Naive thymus-derived CD8-positive, alpha-beta T cell (primary cell): ENCODE data around the gene BRMS1. TPM values are rescaled to one million over a fixed set of nuclear protein-coding genes. Genes with fewer than 3 reads are reported as not detected.

ENCODE experiments used
- ATAC-seq, 2 donors: fragments of 150-1000 bp; cut with Tn5 transposase in 1 of 2; sonication (Bioruptor Pico), chemical (Tn5 transposase) in 1 of 2; 1 replicate in 1 of 2; 2 replicates in 1 of 2; pipeline ENCODE4 v1.10.0; 2021; ENCODE audit warnings: mild to moderate bottlenecking in 2 of 2, moderate library complexity in 2 of 2
- POLR2A ChIA-PET: fragments of 350-600 bp; sonication (Branson Sonifier 250); formaldehyde crosslinking; loops from one replicate; lab custom pipeline; 2021; ENCODE audit warnings: antibody characterized with exemption; lab: Charles Lee
- DNase-seq, 10 donors: peaks; one replicate each; pipeline versions ENCODE4 v3.0.0 to v3.0.0-alpha.2; 2020 to 2022
- H3K27ac Mint-ChIP-seq, 10 donors: one replicate each; pipeline ENCODE4 v1.8.0; 2020 to 2022; ENCODE audit warnings: mild to moderate bottlenecking in 10 of 10, mixed read lengths in 10 of 10, moderate library complexity in 4 of 10, inconsistent platforms in 1 of 10
- H3K27me3 Mint-ChIP-seq, 5 donors: one replicate each; pipeline ENCODE4 v1.8.0; 2021 to 2022; ENCODE audit warnings: mixed read lengths in 5 of 5
- H3K36me3 Mint-ChIP-seq, 3 donors: one replicate each; pipeline ENCODE4 v1.8.0; 2020 to 2022; ENCODE audit warnings: mixed read lengths in 3 of 3, mild to moderate bottlenecking in 2 of 3, inconsistent platforms in 1 of 3
- H3K4me1 Mint-ChIP-seq, 4 donors: one replicate each; pipeline ENCODE4 v1.8.0; 2021 to 2022; ENCODE audit warnings: mixed read lengths in 4 of 4
- H3K4me3 Mint-ChIP-seq, 10 donors: one replicate each; pipeline ENCODE4 v1.8.0; 2020 to 2022; ENCODE audit warnings: mild to moderate bottlenecking in 10 of 10, mixed read lengths in 10 of 10, moderate library complexity in 6 of 10, inconsistent platforms in 1 of 10
- H3K9me3 Mint-ChIP-seq, 9 donors: one replicate each; pipeline ENCODE4 v1.8.0; 2020 to 2022; ENCODE audit warnings: mixed read lengths in 9 of 9, mild to moderate bottlenecking in 3 of 9, inconsistent platforms in 1 of 9, moderate library complexity in 1 of 9
- polyA plus RNA-seq, 3 donors: library from polyadenylated mRNA; unstranded; fragments of 300-500 nt; fragmentation: Illumina TruSeq; gene quantifications; one replicate each; pipeline ENCODE4 v1.2.3, GENCODE V29; 2021
- total RNA-seq, 8 experiments: library from RNA in 2 of 8; stranded (reverse) in 2 of 8; gene quantifications; one replicate each; pipeline ENCODE4 v1.2.3 and lab custom pipeline; 2021 to 2026

The BRMS1 gene
- total and polyA plus RNA-seq, 5 experiments from 2014 or later = 47.6 to 65.8 (median 61.7) TPM

GRCh38 chr11:66340596-66341501 lies 4.1 kb downstream of the BRMS1 start:
- Mint-ChIP-seq H3K4me1 (peaks cover 34 to 60% (median 53%) of the 10 kb centered on the region in 4 donors), H3K36me3 (peaks cover 4 to 34% (median 5%) of the 10 kb centered on the region in 3 donors)

GRCh38 chr11:66339686-66340483 lies 5.0 kb downstream of the BRMS1 start:
- DNase-seq = no peak
- H3K4me3 Mint-ChIP-seq = no peak overlapping the region

More at GRCh38 chr11:66340596-66341501, 4.1 kb downstream of the BRMS1 start:
- DNase-seq (no peak), ATAC-seq (no peak)
- peak overlapping the region in 1 of 10 donors; percentile 48 for H3K27ac Mint-ChIP-seq
- POLR2A ChIA-PET = interaction anchor here (1.2 to 1.8 kb wide), 2 partner anchors 24 to 28 kb away, joined by 5 to 6 read pairs; partner anchors contain the start of gene CD248
- no peaks in the 10 kb centered on the region for H3K27me3 Mint-ChIP-seq
- H3K4me3 Mint-ChIP-seq = peak overlapping the region in 2 of 10 donors; percentile 30 to 60
- no peaks in the 10 kb centered on the region for H3K9me3 Mint-ChIP-seq

GRCh38 chr11:66339162-66339675 lies 5.7 kb downstream of the BRMS1 start:
- POLR2A ChIA-PET = interaction anchor here (0.8 to 1.8 kb wide), 2 partner anchors 22 to 33 kb away, joined by 5 to 6 read pairs; partner anchors contain the start of genes CD248 and SLC29A2
- DNase-seq (no peak), ATAC-seq (no peak)
- peaks cover 28 to 53% (median 44%) of the 10 kb centered on the region in 4 donors for H3K4me1 Mint-ChIP-seq
- peak overlapping the region in 1 of 10 donors; percentile 40 for H3K4me3 Mint-ChIP-seq
- peaks cover 4 to 34% (median 5%) of the 10 kb centered on the region in 3 donors for H3K36me3 Mint-ChIP-seq
- peak overlapping the region in 4 of 10 donors; percentile 3 to 82 (median 65) for H3K27ac Mint-ChIP-seq
- no peaks in the 10 kb centered on the region for H3K27me3 Mint-ChIP-seq
- H3K9me3 Mint-ChIP-seq = no peaks in the 10 kb centered on the region

More at GRCh38 chr11:66339686-66340483, 5.0 kb downstream of the BRMS1 start:
- no peak for ATAC-seq
- POLR2A ChIA-PET = interaction anchor here (0.8 to 1.8 kb wide), 3 partner anchors 23 to 32 kb away, joined by 5 to 6 read pairs (median 5); partner anchors contain the start of genes CD248 and SLC29A2
- no peaks in the 10 kb centered on the region for H3K9me3 Mint-ChIP-seq
- peak overlapping the region in 3 of 10 donors; percentile 43 to 87 (median 76) for H3K27ac Mint-ChIP-seq
- H3K4me1 Mint-ChIP-seq = peaks cover 30 to 59% (median 50%) of the 10 kb centered on the region in 4 donors
- H3K36me3 Mint-ChIP-seq = peaks cover 4 to 34% (median 5%) of the 10 kb centered on the region in 3 donors
- no peaks in the 10 kb centered on the region for H3K27me3 Mint-ChIP-seq

GRCh38 chr11:66338276-66339161 lies 6.4 kb downstream of the BRMS1 start:
- peak in 1 of 10 donors; percentile 55 for DNase-seq
- no peaks in the 10 kb centered on the region for H3K27me3 Mint-ChIP-seq
- peaks cover 27 to 46% (median 37%) of the 10 kb centered on the region in 4 donors for H3K4me1 Mint-ChIP-seq
- POLR2A ChIA-PET = interaction anchor here (0.7 to 1.8 kb wide), 4 partner anchors 10 to 34 kb away, joined by 5 to 8 read pairs (median 6); partner anchors contain the start of genes CD248 and SLC29A2
- H3K27ac Mint-ChIP-seq = peak overlapping the region in 7 of 10 donors; percentile 47 to 94 (median 73)
- no peak for ATAC-seq
- peak overlapping the region in 2 of 10 donors; percentile 38 to 48 for H3K4me3 Mint-ChIP-seq
- H3K36me3 Mint-ChIP-seq = peaks cover 4 to 34% (median 5%) of the 10 kb centered on the region in 3 donors
- H3K9me3 Mint-ChIP-seq = no peaks in the 10 kb centered on the region

- Mint-ChIP-seq H3K4me3 (peak overlapping the region; percentile 66 to 96 (median 92)), H3K4me1 (peaks cover 18 to 36% (median 28%) of the 10 kb centered on the region in 4 donors), H3K27me3 (no peaks in the 10 kb centered on the region), H3K9me3 (no peaks in the 10 kb centered on the region), H3K27ac (peak overlapping the region in 9 of 10 donors; percentile 53 to 96 (median 92)), H3K36me3 (peaks cover 4 to 28% (median 5%) of the 10 kb centered on the region in 3 donors)
- ATAC-seq (no peak), DNase-seq (peak in 1 of 10 donors; percentile 58)
- POLR2A ChIA-PET = interaction anchor here (1.6 to 4.8 kb wide), 3 partner anchors 7 to 24 kb away, joined by 8 to 35 read pairs (median 30); partner anchors contain the start of gene BRMS1
Measured at GRCh38 chr11:66337103-66337899, 7.6 kb downstream of the BRMS1 start.

GRCh38 chr11:66336234-66337102 lies 8.4 kb downstream of the BRMS1 start, which contains the start of gene RIN1:
RIN1 (minus strand) TSS chr11:66336434; CDS start chr11:66336402, 32 bp downstream.
- POLR2A ChIA-PET = interaction anchor here (0.5 to 4.8 kb wide), 6 partner anchors 8 to 49 kb away, joined by 3 to 35 read pairs (median 10); partner anchors contain the start of genes B4GAT1, BRMS1 and CD248
- ATAC-seq = peak; percentile 81 to 86
- H3K27ac Mint-ChIP-seq = peak within 1 kb of the TSS; percentile 35 to 96 (median 92)
- H3K27me3 Mint-ChIP-seq = no peaks in the 10 kb centered on the region
- H3K4me1 Mint-ChIP-seq = peaks cover 15 to 30% (median 24%) of the 10 kb centered on the region in 4 donors
- peak in 9 of 10 donors; percentile 12 to 80 (median 62) for DNase-seq
- peak within 1 kb of the TSS; percentile 89 to 96 (median 92) for H3K4me3 Mint-ChIP-seq
- H3K36me3 Mint-ChIP-seq = peaks cover 2 to 20% (median 5%) of the 10 kb centered on the region in 3 donors
- no peaks in the 10 kb centered on the region for H3K9me3 Mint-ChIP-seq

- H3K4me1 Mint-ChIP-seq = peaks cover 13 to 28% (median 23%) of the 10 kb centered on the region in 4 donors
- H3K9me3 Mint-ChIP-seq = no peaks in the 10 kb centered on the region
- H3K27ac Mint-ChIP-seq = peak overlapping the region in 8 of 10 donors; percentile 35 to 96 (median 92)
- ATAC-seq (peak; percentile 4 to 36), DNase-seq (peak in 2 of 10 donors; percentile 9 to 60)
- H3K4me3 Mint-ChIP-seq = peak overlapping the region; percentile 89 to 96 (median 92)
- POLR2A ChIA-PET = interaction anchor here (0.5 to 4.8 kb wide), 10 partner anchors 9 to 1108 kb away, joined by 3 to 35 read pairs (median 4); partner anchors contain the start of genes B4GAT1, BRMS1, CD248 and SLC29A2
- H3K36me3 Mint-ChIP-seq = peaks cover 0 to 16% (median 3%) of the 10 kb centered on the region in 3 donors
- no peaks in the 10 kb centered on the region for H3K27me3 Mint-ChIP-seq
Measured at GRCh38 chr11:66335531-66336233, 9.2 kb downstream of the BRMS1 start.

- H3K4me1 Mint-ChIP-seq = peaks cover 13 to 28% (median 23%) of the 10 kb centered on the region in 4 donors
- H3K36me3 Mint-ChIP-seq = peaks cover 0 to 11% (median 3%) of the 10 kb centered on the region in 3 donors
- peak in 1 of 10 donors; percentile 59 for DNase-seq
- ATAC-seq = no peak
- no peaks in the 10 kb centered on the region for H3K27me3 Mint-ChIP-seq
- POLR2A ChIA-PET = interaction anchor here (0.8 to 4.8 kb wide), 7 partner anchors 8 to 52 kb away, joined by 3 to 35 read pairs (median 7); partner anchors contain the start of genes B4GAT1, BRMS1, CD248 and SLC29A2
- H3K27ac Mint-ChIP-seq = peak overlapping the region in 4 of 10 donors; percentile 36 to 85 (median 72)
- H3K4me3 Mint-ChIP-seq = peak overlapping the region; percentile 54 to 96 (median 79)
- no peaks in the 10 kb centered on the region for H3K9me3 Mint-ChIP-seq
Measured at GRCh38 chr11:66334605-66335442, 10.1 kb downstream of the BRMS1 start.
